Endodermal cell (in vitro differentiated cells): ENCODE measurements around the gene SST. TPM values are rescaled to one million over a fixed set of nuclear protein-coding genes. Genes with fewer than 3 reads are reported as not detected.

Experiments
- DNase-seq: peaks from one replicate; pipeline ENCODE4 v3.0.0-alpha.2; 2017
- H3K27ac ChIP-seq: 2 replicates; pipeline ENCODE4 v1.5.1; 2013; ENCODE audit warnings: mild to moderate bottlenecking, low read depth, low read length, moderate library complexity
- H3K27me3 ChIP-seq: 2 replicates; pipeline ENCODE4 v1.6.1; 2013; ENCODE audit warnings: mild to moderate bottlenecking, low read length, moderate library complexity; ENCODE audit not compliant: insufficient read depth, control insufficient read depth, poor library complexity, severe bottlenecking
- H3K36me3 ChIP-seq: 2 replicates; pipeline ENCODE4 v1.7.0; 2013; ENCODE audit warnings: mild to moderate bottlenecking, low read length, moderate library complexity; ENCODE audit not compliant: control insufficient read depth, insufficient read depth
- H3K4me1 ChIP-seq: one replicate; pipeline ENCODE4 v1.7.0; 2013; ENCODE audit warnings: low read length; ENCODE audit not compliant: control insufficient read depth, insufficient read depth
- H3K4me3 ChIP-seq: 2 replicates; pipeline ENCODE4 v1.5.1; 2013; ENCODE audit warnings: mild to moderate bottlenecking, low read length, moderate library complexity
- H3K9ac ChIP-seq: 2 replicates; pipeline ENCODE4 v1.6.1; 2013; ENCODE audit warnings: mild to moderate bottlenecking, low read length, moderate library complexity; ENCODE audit not compliant: poor library complexity, severe bottlenecking; ENCODE audit errors: extremely low read depth
- H3K9me3 ChIP-seq: 2 replicates; pipeline ENCODE4 v1.6.1; 2013; ENCODE audit warnings: mild to moderate bottlenecking, low read length, moderate library complexity; ENCODE audit not compliant: control insufficient read depth
- H3K27ac Mint-ChIP-seq: 2 replicates; pipeline ENCODE4 v1.8.0; 2020; ENCODE audit warnings: mixed read lengths
- H3K27me3 Mint-ChIP-seq: 2 replicates; pipeline ENCODE4 v1.8.0; 2021; ENCODE audit warnings: mild to moderate bottlenecking, mixed read lengths; ENCODE audit not compliant: insufficient read depth
- H3K36me3 Mint-ChIP-seq: 2 replicates; pipeline ENCODE4 v1.8.0; 2020; ENCODE audit warnings: low read depth, mixed read lengths
- H3K4me1 Mint-ChIP-seq: 2 replicates; pipeline ENCODE4 v1.8.0; 2020; ENCODE audit warnings: mixed read lengths
- H3K4me3 Mint-ChIP-seq: 2 replicates; pipeline ENCODE4 v1.8.0; 2020; ENCODE audit warnings: mild to moderate bottlenecking, moderate library complexity, mixed read lengths
- H3K9me3 Mint-ChIP-seq: 2 replicates; pipeline ENCODE4 v1.8.0; 2020; ENCODE audit warnings: mild to moderate bottlenecking, mixed read lengths
- WGBS, 2 experiments: methylation state at CpG; one replicate each; pipeline versions ENCODE4 v1.1.5 to v1.1.7; 2013; ENCODE audit warnings: missing lambda C conversion rate in 2 of 2, mixed read lengths in 1 of 2; ENCODE audit not compliant: insufficient coverage in 1 of 2, insufficient read length in 1 of 2; 5-methylcytosine and 5-hydroxymethylcytosine counted together
- total RNA-seq, 2 donors: library from RNA; stranded (reverse); fragmentation: NEBNext Ultra II Directional in 1 of 2; extraction: Animal tissue kit (Norgen Biotek cat#: 25700) in 1 of 2; gene quantifications; 2 replicates in 1 of 2; 3 replicates in 1 of 2; pipeline ENCODE4 v1.2.1, GENCODE V29; 2021
- TF ChIP-seq, protein P1 (sequence below): fragments of 200-600 bp; sonication (generic); conservative IDR thresholded peaks from 2 replicates; pipeline ENCODE4 v1.5.0; 2021; ENCODE audit warnings: antibody characterized with exemption, mild to moderate bottlenecking

The SST gene
- total RNA-seq, 2 donors from 2014 or later = not detected

DNA sequence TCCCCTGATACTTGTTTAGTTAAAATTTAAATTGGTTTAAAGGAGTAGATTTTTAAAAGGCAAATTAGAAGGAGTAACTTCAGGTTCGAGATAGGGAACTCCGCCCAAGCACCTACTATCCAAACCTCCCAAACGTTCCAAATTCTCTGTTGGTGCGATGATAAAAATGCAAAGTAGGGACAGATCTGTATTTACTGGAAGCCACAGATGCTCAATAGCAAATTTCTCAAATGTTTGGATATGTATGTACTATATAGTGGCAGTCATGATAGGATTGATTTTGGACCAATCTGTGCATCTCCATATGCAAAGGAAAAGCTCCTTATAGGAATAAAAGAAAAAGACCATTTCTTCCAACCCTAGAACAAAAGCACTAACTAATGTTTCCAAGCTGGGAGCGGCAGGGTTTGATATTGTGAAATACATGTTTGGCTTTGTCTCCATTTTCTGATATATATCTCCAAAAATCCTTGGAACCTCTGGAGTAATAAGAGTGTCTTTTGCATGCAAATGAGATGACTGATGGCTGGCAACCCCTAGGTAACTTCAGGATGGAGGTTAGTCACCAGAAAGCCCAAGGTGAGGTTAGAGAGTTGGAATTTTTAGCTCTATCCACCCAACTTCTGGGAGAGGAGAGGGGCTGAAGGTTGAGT, 16.6 kb upstream of the SST start:
- no peak for DNase-seq
- no peaks in the 10 kb centered on the region for H3K36me3 ChIP-seq
- H3K9me3 ChIP-seq = peaks cover 19% of the 10 kb centered on the region
- H3K4me3 ChIP-seq = no peak overlapping the region
- Mint-ChIP-seq H3K4me3 (no peak overlapping the region), H3K9me3 (peaks cover 25% of the 10 kb centered on the region), H3K27me3 (no peaks in the 10 kb centered on the region), H3K4me1 (no peaks in the 10 kb centered on the region), H3K27ac (no peak overlapping the region), H3K36me3 (no peaks in the 10 kb centered on the region)
- TF ChIP-seq, protein P1, sequence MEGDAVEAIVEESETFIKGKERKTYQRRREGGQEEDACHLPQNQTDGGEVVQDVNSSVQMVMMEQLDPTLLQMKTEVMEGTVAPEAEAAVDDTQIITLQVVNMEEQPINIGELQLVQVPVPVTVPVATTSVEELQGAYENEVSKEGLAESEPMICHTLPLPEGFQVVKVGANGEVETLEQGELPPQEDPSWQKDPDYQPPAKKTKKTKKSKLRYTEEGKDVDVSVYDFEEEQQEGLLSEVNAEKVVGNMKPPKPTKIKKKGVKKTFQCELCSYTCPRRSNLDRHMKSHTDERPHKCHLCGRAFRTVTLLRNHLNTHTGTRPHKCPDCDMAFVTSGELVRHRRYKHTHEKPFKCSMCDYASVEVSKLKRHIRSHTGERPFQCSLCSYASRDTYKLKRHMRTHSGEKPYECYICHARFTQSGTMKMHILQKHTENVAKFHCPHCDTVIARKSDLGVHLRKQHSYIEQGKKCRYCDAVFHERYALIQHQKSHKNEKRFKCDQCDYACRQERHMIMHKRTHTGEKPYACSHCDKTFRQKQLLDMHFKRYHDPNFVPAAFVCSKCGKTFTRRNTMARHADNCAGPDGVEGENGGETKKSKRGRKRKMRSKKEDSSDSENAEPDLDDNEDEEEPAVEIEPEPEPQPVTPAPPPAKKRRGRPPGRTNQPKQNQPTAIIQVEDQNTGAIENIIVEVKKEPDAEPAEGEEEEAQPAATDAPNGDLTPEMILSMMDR = no peak
- H3K9ac ChIP-seq = no peak overlapping the region
- H3K27me3 ChIP-seq = no peaks in the 10 kb centered on the region
- WGBS, 2 experiments = 96 to 98% methylated on average over 4 of the region's 5 CpGs
- no peaks in the 10 kb centered on the region for H3K4me1 ChIP-seq
- no peak overlapping the region for H3K27ac ChIP-seq

DNA sequence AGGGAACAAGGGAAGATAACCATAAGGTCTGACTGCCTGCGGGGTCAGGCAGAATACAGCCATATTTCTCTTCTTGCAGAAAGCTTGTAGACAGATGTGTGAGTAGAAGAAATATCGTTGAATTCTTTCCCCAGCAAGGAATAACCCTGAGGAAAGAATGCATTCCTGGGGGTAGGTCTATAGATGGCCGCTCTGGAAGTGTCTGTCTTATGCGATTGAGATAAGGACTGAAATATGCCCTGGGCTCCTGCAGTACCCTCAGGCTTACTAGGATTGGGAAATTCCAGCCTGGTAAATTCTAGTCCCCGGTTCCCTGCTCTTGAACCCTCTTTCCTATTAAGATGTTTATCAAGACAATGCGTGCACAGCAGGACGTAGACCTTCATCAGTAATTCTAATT, 15.8 kb upstream of the SST start:
- Mint-ChIP-seq H3K4me3 (no peak overlapping the region), H3K27me3 (no peaks in the 10 kb centered on the region), H3K4me1 (no peaks in the 10 kb centered on the region), H3K9me3 (peaks cover 25% of the 10 kb centered on the region), H3K36me3 (no peaks in the 10 kb centered on the region), H3K27ac (no peak overlapping the region)
- Histone ChIP-seq H3K4me1 (no peaks in the 10 kb centered on the region), H3K27me3 (no peaks in the 10 kb centered on the region), H3K9me3 (peaks cover 19% of the 10 kb centered on the region), H3K9ac (no peak overlapping the region), H3K27ac (no peak overlapping the region), H3K4me3 (no peak overlapping the region), H3K36me3 (no peaks in the 10 kb centered on the region)
- TF ChIP-seq, protein P1 = no peak
- WGBS, 2 experiments = 92 to 93% methylated on average over 7 of the region's 7 CpGs
- no peak for DNase-seq

DNA sequence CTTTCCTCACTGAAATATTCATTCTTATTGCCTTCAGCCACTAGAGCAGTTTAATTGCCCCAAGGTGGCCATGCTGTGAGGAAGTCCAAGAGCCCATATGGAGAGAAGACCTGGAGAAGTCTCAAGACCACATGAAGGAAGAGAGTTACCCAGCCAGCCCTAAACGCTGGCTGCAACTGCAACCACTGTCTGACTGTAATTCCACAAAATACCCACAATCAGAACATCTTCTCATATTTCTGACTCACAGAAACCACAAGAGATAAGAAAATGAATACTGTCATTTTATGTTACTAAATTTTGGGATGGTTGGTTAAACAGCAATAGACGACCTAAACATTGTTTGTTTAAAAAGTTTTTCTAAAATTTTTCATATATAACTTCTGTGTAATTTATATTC, 14.7 kb upstream of the SST start:
- H3K4me3 Mint-ChIP-seq = no peak overlapping the region
- H3K27ac Mint-ChIP-seq = no peak overlapping the region
- DNase-seq = no peak
- no peak overlapping the region for H3K27ac ChIP-seq
- TF ChIP-seq, protein P1 = no peak
- 100% methylated on average over 1 of the region's 2 CpGs; no CpG with 5 or more reads in 1 of the 2 experiments for WGBS, 2 experiments
- no peaks in the 10 kb centered on the region for H3K4me1 ChIP-seq
- no peaks in the 10 kb centered on the region for H3K36me3 ChIP-seq
- peaks cover 19% of the 10 kb centered on the region for H3K9me3 ChIP-seq
- no peaks in the 10 kb centered on the region for H3K27me3 ChIP-seq
- no peak overlapping the region for H3K9ac ChIP-seq
- peaks cover 25% of the 10 kb centered on the region for H3K9me3 Mint-ChIP-seq
- no peaks in the 10 kb centered on the region for H3K4me1 Mint-ChIP-seq
- H3K27me3 Mint-ChIP-seq = peaks cover 4% of the 10 kb centered on the region
- H3K36me3 Mint-ChIP-seq = no peaks in the 10 kb centered on the region
- no peak overlapping the region for H3K4me3 ChIP-seq
